Astrocyte (in vitro differentiated cells and primary cell): Measurements from ENCODE around the gene WNT1. TPM values are rescaled to one million over a fixed set of nuclear protein-coding genes. Genes with fewer than 3 reads are reported as not detected.
A peak's percentile ranks its signal among the peaks of the same experiment; 100 is the strongest.

Experiments
- DNase-seq: peaks from one replicate; pipeline ENCODE4 v3.0.0-alpha.2; 2010; ENCODE audit warnings: low read depth
- FAIRE-seq: peaks from 2 replicates; lab custom pipeline; 2011; peaks lifted over from hg19 to GRCh38; lab: Jason Lieb, UNC
- H2AFZ ChIP-seq: 2 replicates; pipeline ENCODE4 v1.6.0; 2012; ENCODE audit warnings: low read depth, low read length, inconsistent platforms
- H3K27ac ChIP-seq: 2 replicates; pipeline ENCODE4 v1.5.1; 2011; ENCODE audit warnings: low read depth, low read length, inconsistent platforms
- H3K27me3 ChIP-seq: 2 replicates; pipeline ENCODE4 v1.6.0; 2011; ENCODE audit warnings: low read length, inconsistent platforms; ENCODE audit not compliant: insufficient read depth
- H3K36me3 ChIP-seq: 2 replicates; pipeline ENCODE4 v1.5.1; 2011; ENCODE audit warnings: low read length, inconsistent platforms; ENCODE audit not compliant: insufficient read depth
- H3K4me1 ChIP-seq: 2 replicates; pipeline ENCODE4 v1.5.1; 2011; ENCODE audit warnings: low read length, inconsistent platforms; ENCODE audit not compliant: insufficient read depth
- H3K4me2 ChIP-seq: 2 replicates; pipeline ENCODE4 v1.6.0; 2012; ENCODE audit warnings: low read length, inconsistent platforms
- H3K4me3 ChIP-seq: 2 replicates; pipeline ENCODE4 v1.5.1; 2011; ENCODE audit warnings: low read depth, mild to moderate bottlenecking, low read length, inconsistent platforms; ENCODE audit not compliant: insufficient read depth
- H3K79me2 ChIP-seq: 2 replicates; pipeline ENCODE4 v1.6.0; 2012; ENCODE audit warnings: mild to moderate bottlenecking, low read length, inconsistent platforms; ENCODE audit not compliant: insufficient read depth
- H3K9ac ChIP-seq: 2 replicates; pipeline ENCODE4 v1.6.0; 2012; ENCODE audit warnings: mild to moderate bottlenecking, low read length, inconsistent platforms
- H3K9me3 ChIP-seq: 2 replicates; pipeline ENCODE4 v1.5.1; 2012; ENCODE audit warnings: low read depth, mild to moderate bottlenecking, low read length, inconsistent platforms; ENCODE audit not compliant: insufficient read depth
- H4K20me1 ChIP-seq: 2 replicates; pipeline ENCODE4 v1.6.0; 2012; ENCODE audit warnings: low read length, inconsistent platforms; ENCODE audit not compliant: insufficient read depth
- H3K27ac Mint-ChIP-seq: one replicate; pipeline ENCODE4 v1.8.0; 2021; ENCODE audit warnings: mild to moderate bottlenecking, mixed read lengths; ENCODE audit not compliant: unreplicated experiment
- H3K27me3 Mint-ChIP-seq: one replicate; pipeline ENCODE4 v1.8.0; 2021; ENCODE audit warnings: low read depth, mixed read lengths; ENCODE audit not compliant: unreplicated experiment
- H3K36me3 Mint-ChIP-seq: one replicate; pipeline ENCODE4 v1.8.0; 2021; ENCODE audit warnings: low read depth, mixed read lengths; ENCODE audit not compliant: unreplicated experiment
- H3K4me1 Mint-ChIP-seq: one replicate; pipeline ENCODE4 v1.8.0; 2021; ENCODE audit warnings: low read depth, mixed read lengths; ENCODE audit not compliant: unreplicated experiment
- H3K4me3 Mint-ChIP-seq: one replicate; pipeline ENCODE4 v1.8.0; 2021; ENCODE audit warnings: mild to moderate bottlenecking, moderate library complexity, mixed read lengths; ENCODE audit not compliant: unreplicated experiment
- H3K9me3 Mint-ChIP-seq: one replicate; pipeline ENCODE4 v1.8.0; 2021; ENCODE audit warnings: mild to moderate bottlenecking, mixed read lengths; ENCODE audit not compliant: unreplicated experiment
- CTCF ChIP-seq: IDR thresholded peaks from 2 replicates; pipeline ENCODE4 v1.5.1; 2011; ENCODE audit warnings: low read depth, mild to moderate bottlenecking, inconsistent platforms, low read length, moderate library complexity; ENCODE audit not compliant: insufficient read depth
- EZH2 ChIP-seq: IDR thresholded peaks from 2 replicates; pipeline ENCODE4 v1.6.1; 2012; ENCODE audit warnings: mild to moderate bottlenecking, low read length, inconsistent platforms; ENCODE audit not compliant: insufficient read depth
- total RNA-seq: library from RNA; stranded (reverse); gene quantifications from 2 replicates; pipeline ENCODE4 v1.2.1, GENCODE V29; 2021

The WNT1 gene
- total RNA-seq, 1 donor from 2014 or later: not detected

- Histone ChIP-seq H3K9ac (no peak overlapping the region), H3K27ac (no peak overlapping the region), H3K9me3 (no peaks in the 10 kb centered on the region), H3K36me3 (peaks cover 38% of the 10 kb centered on the region), H3K4me3 (no peak overlapping the region), H4K20me1 (peaks cover 88% of the 10 kb centered on the region), H3K79me2 (peaks cover 49% of the 10 kb centered on the region), H3K27me3 (no peaks in the 10 kb centered on the region), H3K4me1 (no peaks in the 10 kb centered on the region), H2AFZ (no peak overlapping the region), H3K4me2 (no peak overlapping the region)
- no peak overlapping the region for H3K4me3 Mint-ChIP-seq
- DNase-seq: no peak
- H3K4me1 Mint-ChIP-seq: peaks cover 26% of the 10 kb centered on the region
- no peaks in the 10 kb centered on the region for H3K27me3 Mint-ChIP-seq
- TF ChIP-seq CTCF: no peak
- TF ChIP-seq EZH2: no peak
- no peak overlapping the region for H3K27ac Mint-ChIP-seq
- H3K9me3 Mint-ChIP-seq: no peaks in the 10 kb centered on the region
- peaks cover 7% of the 10 kb centered on the region for H3K36me3 Mint-ChIP-seq
- no peak for FAIRE-seq
Measured at GRCh38 chr12:48940181-48940580, 37.9 kb upstream of the WNT1 start.

GRCh38 chr12:48943221-48943620, 34.9 kb upstream of the WNT1 start:
- H3K4me3 ChIP-seq: no peak overlapping the region
- H3K27me3 ChIP-seq: no peaks in the 10 kb centered on the region
- H4K20me1 ChIP-seq: peaks cover 83% of the 10 kb centered on the region
- no peaks in the 10 kb centered on the region for H3K4me1 ChIP-seq
- no peak overlapping the region for H3K4me2 ChIP-seq
- no peaks in the 10 kb centered on the region for H3K27me3 Mint-ChIP-seq
- peaks cover 24% of the 10 kb centered on the region for H3K36me3 ChIP-seq
- no peak overlapping the region for H3K27ac ChIP-seq
- no peaks in the 10 kb centered on the region for H3K9me3 Mint-ChIP-seq
- TF ChIP-seq CTCF: no peak
- TF ChIP-seq EZH2: no peak
- no peak for FAIRE-seq
- no peak for DNase-seq
- peaks cover 77% of the 10 kb centered on the region for H3K79me2 ChIP-seq
- no peak overlapping the region for H3K9ac ChIP-seq
- H3K27ac Mint-ChIP-seq: no peak overlapping the region
- H3K36me3 Mint-ChIP-seq: peaks cover 7% of the 10 kb centered on the region
- H3K4me1 Mint-ChIP-seq: peaks cover 32% of the 10 kb centered on the region
- no peak overlapping the region for H2AFZ ChIP-seq
- H3K9me3 ChIP-seq: no peaks in the 10 kb centered on the region
- H3K4me3 Mint-ChIP-seq: peak overlapping the region; percentile 61

GRCh38 chr12:48946205-48946604, 31.9 kb upstream of the WNT1 start:
- no peak overlapping the region for H3K4me3 ChIP-seq
- Mint-ChIP-seq H3K9me3 (no peaks in the 10 kb centered on the region), H3K4me3 (no peak overlapping the region), H3K4me1 (peaks cover 15% of the 10 kb centered on the region), H3K27ac (no peak overlapping the region), H3K27me3 (no peaks in the 10 kb centered on the region), H3K36me3 (peaks cover 4% of the 10 kb centered on the region)
- H3K27ac ChIP-seq: no peak overlapping the region
- no peaks in the 10 kb centered on the region for H3K4me1 ChIP-seq
- FAIRE-seq (no peak), DNase-seq (no peak)
- H3K27me3 ChIP-seq: no peaks in the 10 kb centered on the region
- H3K9ac ChIP-seq: no peak overlapping the region
- no peak overlapping the region for H2AFZ ChIP-seq
- H3K36me3 ChIP-seq: peaks cover 8% of the 10 kb centered on the region
- H3K9me3 ChIP-seq: no peaks in the 10 kb centered on the region
- TF ChIP-seq EZH2: no peak
- no peak for TF ChIP-seq CTCF
- H3K79me2 ChIP-seq: peaks cover 92% of the 10 kb centered on the region
- peaks cover 87% of the 10 kb centered on the region for H4K20me1 ChIP-seq
- H3K4me2 ChIP-seq: no peak overlapping the region
